NB4 (cell line): Measurements from ENCODE around the gene NIT1.

Experiments used
- DNase-seq: peaks from one replicate; pipeline ENCODE4 v3.0.0; 2010; ENCODE audit warnings: low read depth
- H3K4me3 ChIP-seq: one replicate; pipeline ENCODE4 v1.5.1; 2011; ENCODE audit warnings: mild to moderate bottlenecking, low read depth, low read length, moderate library complexity
- CTCF ChIP-seq: IDR thresholded peaks from one replicate; pipeline ENCODE4 v1.5.1; 2012; ENCODE audit warnings: low read depth, low read length
- MAX ChIP-seq: IDR thresholded peaks from 2 replicates; pipeline ENCODE4 v1.6.1; 2011; ENCODE audit warnings: low read depth, low read length
- MYC ChIP-seq: IDR thresholded peaks from 2 replicates; pipeline ENCODE4 v1.6.1; 2011; ENCODE audit warnings: low read depth, low read length
- POLR2A ChIP-seq: IDR thresholded peaks from 2 replicates; pipeline ENCODE4 v1.6.1; 2011; ENCODE audit warnings: mild to moderate bottlenecking; ENCODE audit not compliant: insufficient read length; ENCODE audit errors: extremely low read depth

Gene NIT1

GRCh38 chr1:161132410-161133219 is 14.7 kb downstream of the NIT1 start, which contains the start of gene DEDD:
Gene DEDD (minus strand): TSS chr1:161132667. CDS start chr1:161124462, 8,205 bp downstream.
- TF ChIP-seq MYC (peak; percentile 11; the same call in 1 of the 2 replicates), POLR2A (peak; percentile 34), MAX (peak; percentile 52; the same call in 1 of the 2 replicates), CTCF (no peak)
- peak; percentile 97 for DNase-seq
- H3K4me3 ChIP-seq, result peak within 1 kb of the TSS; percentile 85

GRCh38 chr1:161133220-161133740 is 15.4 kb downstream of the NIT1 start:
- peak overlapping the region; percentile 85 for H3K4me3 ChIP-seq
- DNase-seq, result no peak
- no peak for TF ChIP-seq CTCF
- TF ChIP-seq MAX, result no peak
- no peak for TF ChIP-seq MYC
- TF ChIP-seq POLR2A, result no peak

GRCh38 chr1:161137881-161138280 is 20.0 kb downstream of the NIT1 start:
- no peak for DNase-seq
- TF ChIP-seq CTCF, result no peak
- TF ChIP-seq MAX, result no peak
- TF ChIP-seq POLR2A, result no peak
- no peak for TF ChIP-seq MYC
- H3K4me3 ChIP-seq, result no peak overlapping the region

GRCh38 chr1:161138431-161138830 is 20.5 kb downstream of the NIT1 start:
- no peak for DNase-seq
- no peak overlapping the region for H3K4me3 ChIP-seq
- TF ChIP-seq MAX, result no peak
- TF ChIP-seq CTCF, result no peak
- TF ChIP-seq POLR2A, result no peak

- TF ChIP-seq CTCF (peak; percentile 38), MAX (no peak)
- no peak overlapping the region for H3K4me3 ChIP-seq
- DNase-seq, result peak; percentile 70
Observed at GRCh38 chr1:161139766-161140165, 21.9 kb downstream of the NIT1 start.
